Osteoblast (primary cell): ENCODE data around the gene IRX4. TPM values are rescaled to one million over a fixed set of nuclear protein-coding genes. Genes with fewer than 3 reads are reported as not detected.

ENCODE experiments used
- DNase-seq: peaks from one replicate; pipeline ENCODE4 v3.0.0; 2011; ENCODE audit warnings: low spot score, mixed read lengths; ENCODE audit not compliant: insufficient read length; ENCODE audit errors: missing footprints
- H2AFZ ChIP-seq: 2 replicates; pipeline ENCODE4 v1.6.0; 2011; ENCODE audit warnings: mild to moderate bottlenecking, low read length
- H3K27ac ChIP-seq: 2 replicates; pipeline ENCODE4 v1.5.1; 2011; ENCODE audit warnings: mild to moderate bottlenecking, low read depth, low read length, moderate library complexity
- H3K27me3 ChIP-seq: 2 replicates; pipeline ENCODE4 v1.6.0; 2012; ENCODE audit warnings: mild to moderate bottlenecking, control low read depth, inconsistent platforms, low read length, moderate library complexity; ENCODE audit not compliant: insufficient read depth
- H3K36me3 ChIP-seq: 2 replicates; pipeline ENCODE4 v1.5.1; 2011; ENCODE audit warnings: mild to moderate bottlenecking, low read length, control low read depth, moderate library complexity; ENCODE audit not compliant: insufficient read depth
- H3K4me1 ChIP-seq: 2 replicates; pipeline ENCODE4 v1.5.1; 2011; ENCODE audit warnings: mild to moderate bottlenecking, low read length, control low read depth, moderate library complexity; ENCODE audit not compliant: insufficient read depth
- H3K4me2 ChIP-seq: 2 replicates; pipeline ENCODE4 v1.6.0; 2011; ENCODE audit warnings: mild to moderate bottlenecking, low read length; ENCODE audit not compliant: insufficient read depth
- H3K4me3 ChIP-seq: fragments of 200-600 bp; sonication (generic); 3 replicates; pipeline ENCODE4 v1.5.1; 2012; ENCODE audit warnings: mild to moderate bottlenecking, low read length, inconsistent platforms; ENCODE audit not compliant: insufficient read depth
- H3K79me2 ChIP-seq: 2 replicates; pipeline ENCODE4 v1.6.0; 2012; ENCODE audit warnings: mild to moderate bottlenecking, low read length, control low read depth, inconsistent platforms; ENCODE audit not compliant: insufficient read depth
- H3K9me3 ChIP-seq: 2 replicates; pipeline ENCODE4 v1.5.1; 2011; ENCODE audit warnings: low read depth, low read length, control low read depth
- H4K20me1 ChIP-seq: 2 replicates; pipeline ENCODE4 v1.6.0; 2012; ENCODE audit warnings: mild to moderate bottlenecking, low read length, control low read depth; ENCODE audit not compliant: insufficient read depth
- total RNA-seq: library from RNA; depleted of rRNA; stranded (reverse); fragments of >200 nt; gene quantifications from 2 replicates; pipeline ENCODE4 v1.2.3, GENCODE V29; 2012
- TF ChIP-seq, protein P1 (sequence below): IDR thresholded peaks from 2 replicates; pipeline ENCODE4 v1.5.1; 2011; ENCODE audit warnings: mild to moderate bottlenecking, low read depth, low read length, moderate library complexity; ENCODE audit errors: extremely low read depth

IRX4 gene
- total RNA-seq, 1 donor: not detected

- Histone ChIP-seq H3K4me3 (no peak overlapping the region), H4K20me1 (no peaks in the 10 kb centered on the region), H3K36me3 (no peaks in the 10 kb centered on the region), H3K27me3 (peaks cover 34% of the 10 kb centered on the region), H2AFZ (no peak overlapping the region), H3K4me1 (no peaks in the 10 kb centered on the region), H3K27ac (no peak overlapping the region), H3K4me2 (no peak overlapping the region), H3K9me3 (no peaks in the 10 kb centered on the region), H3K79me2 (no peaks in the 10 kb centered on the region)
- DNase-seq: no peak
- TF ChIP-seq, protein P1, sequence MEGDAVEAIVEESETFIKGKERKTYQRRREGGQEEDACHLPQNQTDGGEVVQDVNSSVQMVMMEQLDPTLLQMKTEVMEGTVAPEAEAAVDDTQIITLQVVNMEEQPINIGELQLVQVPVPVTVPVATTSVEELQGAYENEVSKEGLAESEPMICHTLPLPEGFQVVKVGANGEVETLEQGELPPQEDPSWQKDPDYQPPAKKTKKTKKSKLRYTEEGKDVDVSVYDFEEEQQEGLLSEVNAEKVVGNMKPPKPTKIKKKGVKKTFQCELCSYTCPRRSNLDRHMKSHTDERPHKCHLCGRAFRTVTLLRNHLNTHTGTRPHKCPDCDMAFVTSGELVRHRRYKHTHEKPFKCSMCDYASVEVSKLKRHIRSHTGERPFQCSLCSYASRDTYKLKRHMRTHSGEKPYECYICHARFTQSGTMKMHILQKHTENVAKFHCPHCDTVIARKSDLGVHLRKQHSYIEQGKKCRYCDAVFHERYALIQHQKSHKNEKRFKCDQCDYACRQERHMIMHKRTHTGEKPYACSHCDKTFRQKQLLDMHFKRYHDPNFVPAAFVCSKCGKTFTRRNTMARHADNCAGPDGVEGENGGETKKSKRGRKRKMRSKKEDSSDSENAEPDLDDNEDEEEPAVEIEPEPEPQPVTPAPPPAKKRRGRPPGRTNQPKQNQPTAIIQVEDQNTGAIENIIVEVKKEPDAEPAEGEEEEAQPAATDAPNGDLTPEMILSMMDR: no peak
These were observed 31.3 kb downstream of the IRX4 start for GRCh38 chr5:1851290-1851934.

- Histone ChIP-seq H2AFZ (no peak overlapping the region), H3K27me3 (peaks cover 34% of the 10 kb centered on the region), H3K27ac (no peak overlapping the region), H3K4me2 (no peak overlapping the region), H4K20me1 (no peaks in the 10 kb centered on the region), H3K36me3 (no peaks in the 10 kb centered on the region), H3K9me3 (no peaks in the 10 kb centered on the region), H3K4me3 (no peak overlapping the region), H3K79me2 (no peaks in the 10 kb centered on the region), H3K4me1 (no peaks in the 10 kb centered on the region)
- TF ChIP-seq, protein P1: no peak
- no peak for DNase-seq
These were observed 32.2 kb downstream of the IRX4 start for GRCh38 chr5:1850324-1851154.

DNA sequence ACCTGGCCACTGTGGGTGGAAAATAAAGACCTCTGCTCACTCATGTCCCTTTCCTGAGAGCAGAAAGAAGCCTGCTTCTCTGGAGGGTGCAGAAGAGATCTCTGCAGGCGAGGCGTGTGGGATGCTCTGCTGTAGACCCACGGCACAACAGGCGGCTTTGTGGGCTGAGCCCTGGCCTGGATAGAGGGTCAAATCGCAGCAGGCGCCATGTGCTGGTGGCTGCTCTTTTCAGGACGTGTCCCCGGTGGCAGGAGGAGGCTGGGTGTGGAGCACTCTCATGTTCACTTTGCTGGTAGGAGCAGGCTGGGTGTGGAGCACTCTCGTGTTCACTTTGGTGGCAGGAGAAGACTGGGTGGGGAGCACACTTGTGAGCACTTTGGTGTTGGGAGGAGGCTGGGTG, 35.1 kb downstream of the IRX4 start:
- H3K4me2 ChIP-seq: no peak overlapping the region
- no peak for DNase-seq
- H3K27me3 ChIP-seq: peaks cover 31% of the 10 kb centered on the region
- no peak overlapping the region for H3K4me3 ChIP-seq
- H3K79me2 ChIP-seq: no peaks in the 10 kb centered on the region
- no peaks in the 10 kb centered on the region for H3K36me3 ChIP-seq
- H2AFZ ChIP-seq: no peak overlapping the region
- TF ChIP-seq, protein P1: no peak
- H3K27ac ChIP-seq: no peak overlapping the region
- H3K9me3 ChIP-seq: no peaks in the 10 kb centered on the region
- no peaks in the 10 kb centered on the region for H4K20me1 ChIP-seq
- no peaks in the 10 kb centered on the region for H3K4me1 ChIP-seq

- H3K27ac ChIP-seq: no peak overlapping the region
- no peak overlapping the region for H2AFZ ChIP-seq
- TF ChIP-seq, protein P1: no peak
- H3K4me3 ChIP-seq: no peak overlapping the region
- H3K4me1 ChIP-seq: no peaks in the 10 kb centered on the region
- H3K9me3 ChIP-seq: no peaks in the 10 kb centered on the region
- H4K20me1 ChIP-seq: no peaks in the 10 kb centered on the region
- no peaks in the 10 kb centered on the region for H3K36me3 ChIP-seq
- H3K27me3 ChIP-seq: peaks cover 28% of the 10 kb centered on the region
- DNase-seq: no peak
- no peaks in the 10 kb centered on the region for H3K79me2 ChIP-seq
- H3K4me2 ChIP-seq: no peak overlapping the region
These were observed 35.7 kb downstream of the IRX4 start for GRCh38 chr5:1847056-1847455.
